OCI-LY3 (cell line): ENCODE data around the gene ZNRF1.

ENCODE experiments used
- EZH2phosphoT487 ChIP-seq: fragments of 200-600 bp; shearing (Covaris generic); IDR thresholded peaks from 2 replicates; pipeline ENCODE4 v1.6.1; 2018; ENCODE audit warnings: antibody characterized with exemption, mixed run types, low read depth
- TF ChIP-seq, protein P1 (sequence below): fragments of 200-600, 300-600 bp; sonication (generic); IDR thresholded peaks from 2 replicates; pipeline ENCODE4 v1.5.1; 2014; ENCODE audit warnings: antibody characterized with exemption, low read length, low read depth

DNA sequence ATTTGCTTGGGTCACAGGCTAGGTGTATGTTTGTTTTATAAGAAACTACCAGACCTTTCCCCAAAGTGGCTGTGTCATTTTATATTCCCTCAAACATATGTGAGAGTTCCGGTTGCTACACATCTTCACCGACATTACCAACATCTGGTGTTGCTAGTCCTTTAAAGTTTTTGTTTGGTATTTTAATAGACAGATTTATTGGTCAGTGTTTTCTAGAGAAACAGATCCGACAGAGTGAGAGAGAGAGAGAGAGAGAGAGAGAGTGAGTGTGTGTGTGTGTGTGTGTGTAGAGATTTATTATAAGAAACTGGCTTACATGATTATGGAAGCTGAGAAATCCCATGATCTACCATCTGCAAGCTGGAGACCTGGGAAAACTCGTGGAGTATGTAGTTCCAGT lies 86.7 kb downstream of the ZNRF1 start:
- TF ChIP-seq, protein P1, sequence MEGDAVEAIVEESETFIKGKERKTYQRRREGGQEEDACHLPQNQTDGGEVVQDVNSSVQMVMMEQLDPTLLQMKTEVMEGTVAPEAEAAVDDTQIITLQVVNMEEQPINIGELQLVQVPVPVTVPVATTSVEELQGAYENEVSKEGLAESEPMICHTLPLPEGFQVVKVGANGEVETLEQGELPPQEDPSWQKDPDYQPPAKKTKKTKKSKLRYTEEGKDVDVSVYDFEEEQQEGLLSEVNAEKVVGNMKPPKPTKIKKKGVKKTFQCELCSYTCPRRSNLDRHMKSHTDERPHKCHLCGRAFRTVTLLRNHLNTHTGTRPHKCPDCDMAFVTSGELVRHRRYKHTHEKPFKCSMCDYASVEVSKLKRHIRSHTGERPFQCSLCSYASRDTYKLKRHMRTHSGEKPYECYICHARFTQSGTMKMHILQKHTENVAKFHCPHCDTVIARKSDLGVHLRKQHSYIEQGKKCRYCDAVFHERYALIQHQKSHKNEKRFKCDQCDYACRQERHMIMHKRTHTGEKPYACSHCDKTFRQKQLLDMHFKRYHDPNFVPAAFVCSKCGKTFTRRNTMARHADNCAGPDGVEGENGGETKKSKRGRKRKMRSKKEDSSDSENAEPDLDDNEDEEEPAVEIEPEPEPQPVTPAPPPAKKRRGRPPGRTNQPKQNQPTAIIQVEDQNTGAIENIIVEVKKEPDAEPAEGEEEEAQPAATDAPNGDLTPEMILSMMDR: no peak
- TF ChIP-seq EZH2phosphoT487: no peak
